HepG2 (cell line): ENCODE data around the gene RGS13. TPM values are rescaled to one million over a fixed set of nuclear protein-coding genes. Genes with fewer than 3 reads are reported as not detected.

Source experiments
- ATF6 ChIP-seq: sonication (generic); formaldehyde crosslinking; conservative IDR thresholded peaks from 2 replicates; pipeline ENCODE4 v1.4.0; 2020; ENCODE audit warnings: missing genetic modification reagents
- CHD4 ChIP-seq: fragments of 200-600 bp; sonication (generic); IDR thresholded peaks from 2 replicates; pipeline ENCODE4 v1.7.0; 2017; ENCODE audit warnings: mild to moderate bottlenecking, low read length, borderline replicate concordance
- DR1 ChIP-seq: sonication (generic); formaldehyde crosslinking; IDR thresholded peaks from 2 replicates; pipeline ENCODE4 v1.8.0; 2021; ENCODE audit warnings: mild to moderate bottlenecking, missing genetic modification reagents, inconsistent platforms
- FOXC1 ChIP-seq: sonication (generic); formaldehyde crosslinking; IDR thresholded peaks from 2 replicates; pipeline ENCODE4 v1.8.0; 2022; ENCODE audit warnings: mild to moderate bottlenecking, missing genetic modification reagents, borderline replicate concordance
- GATAD2A ChIP-seq: IDR thresholded peaks from 2 replicates; pipeline ENCODE4 v1.6.1; 2016
- HMG20A ChIP-seq: IDR thresholded peaks from 2 replicates; pipeline ENCODE4 v1.6.1; 2016; ENCODE audit warnings: borderline replicate concordance
- HNF4A ChIP-seq: sonication (generic); formaldehyde crosslinking; IDR thresholded peaks from 2 replicates; pipeline ENCODE4 v1.4.0; 2020; ENCODE audit warnings: missing genetic modification reagents
- KDM3A ChIP-seq: IDR thresholded peaks from 2 replicates; pipeline ENCODE4 v1.6.1; 2018; ENCODE audit warnings: low read depth, missing compliant biosample characterization
- NR3C1 ChIP-seq: sonication (generic); formaldehyde crosslinking; IDR thresholded peaks from 2 replicates; pipeline ENCODE4 v1.4.0; 2020; ENCODE audit warnings: missing genetic modification reagents
- PHB2 ChIP-seq: fragments of 450-650 bp; IDR thresholded peaks from 2 replicates; pipeline ENCODE4 v1.6.1; 2018; ENCODE audit not compliant: partially characterized antibody
- POLR2AphosphoS2 ChIP-seq: IDR thresholded peaks from 2 replicates; pipeline ENCODE4 v1.6.1; 2011; ENCODE audit warnings: low read depth, low read length, improper control_type of control experiment
- RFX1 ChIP-seq: fragments of 450-650 bp; IDR thresholded peaks from 2 replicates; pipeline ENCODE4 v1.6.1; 2017
- SAP130 ChIP-seq: IDR thresholded peaks from 2 replicates; pipeline ENCODE4 v1.6.1; 2016; ENCODE audit warnings: low read depth
- SP5 ChIP-seq: IDR thresholded peaks from 2 replicates; pipeline ENCODE4 v1.6.1; 2016; ENCODE audit warnings: low read depth, borderline replicate concordance
- THAP11 ChIP-seq: IDR thresholded peaks from 2 replicates; pipeline ENCODE4 v1.6.1; 2016; ENCODE audit warnings: missing biosample characterization, missing genetic modification reagents
- ZBTB7A ChIP-seq: sonication (generic); formaldehyde crosslinking; IDR thresholded peaks from 2 replicates; pipeline ENCODE4 v1.8.0; 2022; ENCODE audit warnings: mild to moderate bottlenecking, missing genetic modification reagents
- ZNF280D ChIP-seq: sonication (generic); formaldehyde crosslinking; IDR thresholded peaks from 2 replicates; pipeline ENCODE4 v1.5.1; 2020; ENCODE audit warnings: mild to moderate bottlenecking, missing genetic modification reagents
- ZNF672 ChIP-seq: sonication (generic); formaldehyde crosslinking; IDR thresholded peaks from 2 replicates; pipeline ENCODE4 v1.8.1; 2022; ENCODE audit warnings: missing genetic modification reagents
- ZNF691 ChIP-seq: sonication (generic); formaldehyde crosslinking; IDR thresholded peaks from 2 replicates; pipeline ENCODE4 v1.4.0; 2020; ENCODE audit warnings: missing genetic modification reagents, low read depth, mild to moderate bottlenecking, borderline replicate concordance
- ZNF703 ChIP-seq: sonication (generic); formaldehyde crosslinking; IDR thresholded peaks from 2 replicates; pipeline ENCODE4 v1.5.1; 2020; ENCODE audit warnings: missing genetic modification reagents, mild to moderate bottlenecking, moderate library complexity, borderline replicate concordance
- ZNF747 ChIP-seq: sonication (generic); formaldehyde crosslinking; IDR thresholded peaks from 2 replicates; pipeline ENCODE4 v1.8.1; 2023; ENCODE audit warnings: missing genetic modification reagents, mild to moderate bottlenecking, borderline replicate concordance
- ZNF749 ChIP-seq: sonication (generic); formaldehyde crosslinking; IDR thresholded peaks from 2 replicates; pipeline ENCODE4 v1.8.0; 2022; ENCODE audit warnings: mild to moderate bottlenecking, missing genetic modification reagents, moderate library complexity, borderline replicate concordance
- polyA plus RNA-seq, 8 experiments: library from polyadenylated mRNA; depleted of rRNA in 3 of 8; stranded (reverse) in 7 of 8; unstranded in 1 of 8; fragments of >200 nt; fragmentation: Illumina TruSeq in 4 of 8; extraction: Trizol in 4 of 8; gene quantifications; 2 replicates each; pipeline versions ENCODE4 v1.2.1 to v1.2.3, GENCODE V29; 2011 to 2016; ENCODE audit warnings: low read depth in 4 of 8, missing spikeins in 1 of 8, mixed read lengths in 1 of 8; ENCODE audit not compliant: insufficient read depth in 1 of 8
- total RNA-seq, 5 experiments: library from RNA; depleted of rRNA; stranded (reverse); fragments of >200 nt; fragmentation: Illumina TruSeq; extraction: Trizol; gene quantifications; 2 replicates each; pipeline ENCODE4 v1.2.3, GENCODE V29; 2016; ENCODE audit warnings: low read depth in 1 of 5
- TF ChIP-seq, protein P1 (sequence below): sonication (generic); formaldehyde crosslinking; IDR thresholded peaks from 2 replicates; pipeline ENCODE4 v1.8.0; 2022; ENCODE audit warnings: missing genetic modification reagents, mild to moderate bottlenecking, moderate library complexity, borderline replicate concordance

RGS13 gene
- total and polyA plus RNA-seq, 2 of the 13 experiments (the other 11 are each of a cell fraction or from before 2014, with no cell fraction given), result not detected

DNA sequence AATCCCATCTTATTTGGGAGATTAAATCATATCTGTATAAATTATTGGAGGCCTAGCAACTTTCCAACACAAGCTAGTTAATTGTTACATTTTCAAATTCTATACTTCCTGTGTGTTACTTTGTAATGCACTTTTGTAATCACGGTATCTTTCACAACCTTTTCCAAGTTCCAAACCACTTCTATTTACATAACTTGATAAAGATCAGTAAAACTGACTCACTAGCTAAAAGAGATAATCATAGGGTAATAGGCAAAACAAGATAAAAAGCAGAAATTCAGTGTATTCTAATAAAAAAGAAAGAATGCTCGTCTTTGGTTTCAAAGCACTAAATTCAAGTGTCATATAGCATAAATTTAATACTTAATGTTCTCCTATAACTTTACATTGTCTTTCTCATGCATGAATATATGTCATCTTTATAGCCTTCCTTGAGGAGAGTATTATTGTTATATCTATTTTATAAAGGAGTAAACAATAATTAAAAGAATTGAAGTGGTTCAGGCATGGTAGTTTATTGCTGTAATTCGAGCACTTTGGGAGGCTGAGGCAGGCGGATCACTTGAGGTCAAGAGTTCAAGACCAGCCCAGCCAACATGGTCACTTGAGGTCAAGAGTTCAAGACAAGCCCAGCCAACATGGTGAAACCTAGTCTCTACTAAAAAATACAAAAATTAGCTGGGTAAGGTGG lies 66.4 kb downstream of the RGS13 start (continued):
- TF ChIP-seq, protein P1, sequence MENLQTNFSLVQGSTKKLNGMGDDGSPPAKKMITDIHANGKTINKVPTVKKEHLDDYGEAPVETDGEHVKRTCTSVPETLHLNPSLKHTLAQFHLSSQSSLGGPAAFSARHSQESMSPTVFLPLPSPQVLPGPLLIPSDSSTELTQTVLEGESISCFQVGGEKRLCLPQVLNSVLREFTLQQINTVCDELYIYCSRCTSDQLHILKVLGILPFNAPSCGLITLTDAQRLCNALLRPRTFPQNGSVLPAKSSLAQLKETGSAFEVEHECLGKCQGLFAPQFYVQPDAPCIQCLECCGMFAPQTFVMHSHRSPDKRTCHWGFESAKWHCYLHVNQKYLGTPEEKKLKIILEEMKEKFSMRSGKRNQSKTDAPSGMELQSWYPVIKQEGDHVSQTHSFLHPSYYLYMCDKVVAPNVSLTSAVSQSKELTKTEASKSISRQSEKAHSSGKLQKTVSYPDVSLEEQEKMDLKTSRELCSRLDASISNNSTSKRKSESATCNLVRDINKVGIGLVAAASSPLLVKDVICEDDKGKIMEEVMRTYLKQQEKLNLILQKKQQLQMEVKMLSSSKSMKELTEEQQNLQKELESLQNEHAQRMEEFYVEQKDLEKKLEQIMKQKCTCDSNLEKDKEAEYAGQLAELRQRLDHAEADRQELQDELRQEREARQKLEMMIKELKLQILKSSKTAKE, result no peak
- TF ChIP-seq FOXC1 (CRISPR knock-in tag), result no peak
- no peak for TF ChIP-seq NR3C1 (CRISPR knock-in tag)
- TF ChIP-seq ZBTB7A (CRISPR knock-in tag), result no peak
- no peak for TF ChIP-seq ATF6 (CRISPR knock-in tag)
- TF ChIP-seq ZNF691 (CRISPR knock-in tag), result no peak
- TF ChIP-seq DR1, result no peak
- peak; percentile 59 for TF ChIP-seq HNF4A (CRISPR knock-in tag)
- TF ChIP-seq SP5 (CRISPR knock-in tag), result 0 out of 2 replicates have a peak, but pooled peaks have one; percentile 28
- no peak for TF ChIP-seq RFX1
- TF ChIP-seq ZNF703 (CRISPR knock-in tag), result no peak
- TF ChIP-seq CHD4, result no peak; the same call in 1 of the 2 replicates
- no peak for TF ChIP-seq ZNF280D (CRISPR knock-in tag)
- peak; percentile 65; the same call in 1 of the 2 replicates for TF ChIP-seq SAP130 (CRISPR knock-in tag)
- peak; percentile 92; the same call in 1 of the 2 replicates for TF ChIP-seq HMG20A
- TF ChIP-seq KDM3A (CRISPR knock-in tag), result no peak
- peak; percentile 98 for TF ChIP-seq GATAD2A
- TF ChIP-seq PHB2, result no peak
- no peak for TF ChIP-seq ZNF672 (CRISPR knock-in tag)
- no peak for TF ChIP-seq ZNF749
- TF ChIP-seq ZNF747, result no peak
- peak; percentile 40; the same call in 1 of the 2 replicates for TF ChIP-seq THAP11 (CRISPR knock-in tag)
- TF ChIP-seq POLR2AphosphoS2, result no peak
